ENCODE data around the gene CHKA. TPM values are rescaled to one million over a fixed set of nuclear protein-coding genes. Genes with fewer than 3 reads are reported as not detected.

CHKA gene
- total RNA-seq, 1 donor, result 23.1 TPM

DNA sequence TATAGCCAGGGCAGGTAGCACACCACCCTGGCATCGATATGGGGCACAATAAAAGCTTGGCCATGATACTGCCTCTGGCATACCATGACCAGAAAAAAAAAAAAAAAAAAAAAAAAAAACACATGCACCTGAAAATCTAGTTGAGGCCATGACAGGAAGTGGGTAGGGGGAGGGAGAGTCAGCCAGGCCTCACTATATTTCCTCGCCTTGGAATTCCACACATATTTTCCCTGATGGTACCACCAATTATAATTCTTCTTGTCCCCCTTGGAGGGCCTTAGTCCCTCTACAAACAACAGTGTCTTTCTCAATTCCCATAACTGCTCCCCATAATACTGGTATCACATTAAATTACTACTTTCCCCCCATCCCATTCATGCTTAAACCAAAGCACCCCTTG, 12.6 kb upstream of the CHKA start:
- Histone ChIP-seq H3K4me1 (ENCODE audit: insufficient read depth, low read length) (peaks cover 2% of the 10 kb centered on the region), H3K27me3 (ENCODE audit: insufficient read depth, low read length) (no peaks in the 10 kb centered on the region)

DNA sequence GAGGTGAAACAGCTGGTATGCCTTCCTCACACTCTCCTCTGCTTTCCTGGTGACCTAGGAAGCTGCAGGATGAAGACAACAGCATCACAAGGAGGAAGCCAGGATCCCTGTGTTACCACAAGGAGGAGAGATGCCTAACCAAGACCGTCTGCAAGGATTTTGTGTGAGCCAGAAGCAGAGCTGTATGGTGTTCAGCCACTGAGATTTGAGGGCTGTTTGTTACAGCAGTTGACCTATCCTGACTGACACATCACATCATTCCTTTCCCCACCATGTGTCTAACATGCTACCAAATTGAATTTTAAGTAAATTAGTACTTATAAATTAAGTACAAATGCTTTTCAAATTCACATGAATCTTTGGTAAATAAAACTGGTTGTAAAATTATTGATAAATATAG, 8.9 kb upstream of the CHKA start:
- Histone ChIP-seq H3K27me3 (ENCODE audit: insufficient read depth, low read length) (no peaks in the 10 kb centered on the region), H3K4me1 (ENCODE audit: insufficient read depth, low read length) (peaks cover 5% of the 10 kb centered on the region), H3K9me3 (ENCODE audit: low read depth, low read length) (no peaks in the 10 kb centered on the region), H3K4me3 (ENCODE audit: low read length) (no peak overlapping the region)

More for the DNA sequence above, 12.6 kb upstream of the CHKA start:
- Histone ChIP-seq H3K9me3 (ENCODE audit: low read depth, low read length) (no peaks in the 10 kb centered on the region), H3K4me3 (ENCODE audit: low read length) (no peak overlapping the region)

DNA sequence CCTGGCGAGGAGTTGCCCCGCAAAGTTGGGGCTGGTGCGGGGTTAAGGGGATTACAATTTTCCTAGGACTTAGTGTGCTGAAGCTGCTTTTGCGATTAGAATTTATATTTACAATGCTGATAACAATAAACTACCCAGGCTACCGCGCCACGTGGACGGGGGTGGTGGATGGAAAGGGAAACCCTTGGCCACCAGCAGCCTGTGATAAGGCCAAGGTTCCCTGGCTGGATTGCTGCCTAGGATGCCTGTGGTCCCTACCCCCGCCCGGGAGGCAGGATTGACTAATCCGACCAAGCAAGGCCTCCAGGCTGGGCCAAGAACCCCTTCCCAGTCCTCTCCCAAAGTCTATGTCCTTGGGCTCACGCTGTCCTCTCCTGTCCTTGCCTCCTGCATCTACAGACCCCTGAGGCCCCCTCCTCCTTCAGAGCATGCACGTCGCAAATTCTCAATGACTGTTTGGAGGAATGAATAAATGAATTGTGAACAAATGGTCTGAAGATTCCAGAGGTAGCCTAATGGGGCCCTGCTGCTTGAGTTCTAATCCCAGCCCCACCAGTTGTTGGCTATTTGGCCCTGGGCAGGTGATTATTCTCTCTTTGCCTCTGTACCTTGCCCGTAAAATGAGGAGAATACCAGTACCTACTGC, 7.6 kb upstream of the CHKA start:
- no peak overlapping the region for H3K4me3 ChIP-seq (ENCODE audit: low read length)

DNA sequence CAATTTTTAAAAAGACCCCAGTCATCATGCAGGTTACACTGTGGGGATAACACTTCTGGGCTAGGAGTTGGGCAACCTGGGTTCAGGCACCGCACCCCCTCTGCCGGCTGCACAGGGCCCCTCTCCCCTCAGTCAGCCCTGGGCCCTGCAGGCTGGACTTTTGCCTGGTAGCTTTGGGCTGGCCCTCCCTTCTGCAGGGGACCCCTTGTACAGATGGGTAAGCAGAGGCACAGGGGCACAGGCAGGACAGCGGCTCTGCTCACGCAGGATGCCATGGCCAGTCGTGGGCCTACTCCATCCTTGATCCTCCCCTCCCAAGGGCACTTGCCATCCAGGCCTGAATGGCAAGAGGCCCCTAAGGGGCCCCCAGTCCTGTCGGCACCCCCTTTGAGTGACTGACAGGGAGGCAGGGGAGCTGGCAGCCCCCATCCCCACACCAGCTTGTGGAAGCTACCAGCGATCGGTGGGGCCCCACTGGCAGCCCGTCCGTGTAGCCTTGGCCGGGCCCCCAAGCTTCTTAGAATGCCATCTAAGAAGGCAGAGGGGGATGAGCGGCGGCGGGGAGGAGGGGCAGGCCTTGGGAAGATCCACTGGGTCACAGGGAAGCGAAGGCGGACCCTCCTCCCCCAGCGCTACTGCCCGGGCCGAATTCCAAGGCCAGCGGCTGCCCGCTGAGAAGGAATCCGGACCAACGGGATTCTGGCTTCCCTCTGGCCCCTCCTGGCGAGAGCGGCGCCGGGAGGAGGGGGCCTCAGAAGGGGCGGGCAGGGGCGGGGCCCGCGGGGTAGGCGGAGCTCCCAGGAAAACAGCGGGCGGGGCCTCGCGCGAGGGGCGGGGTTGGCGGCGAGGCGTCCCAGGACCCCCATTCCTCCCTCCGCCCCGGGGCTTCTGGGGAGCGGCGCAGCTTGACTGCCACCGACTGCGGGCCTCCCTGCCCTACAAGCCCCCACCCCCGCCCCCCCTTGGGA, 6.8 kb upstream of the CHKA start:
- no peaks in the 10 kb centered on the region for H3K9me3 ChIP-seq (ENCODE audit: low read depth, low read length)
- peaks cover 5% of the 10 kb centered on the region for H3K4me1 ChIP-seq (ENCODE audit: insufficient read depth, low read length)
- no peak overlapping the region for H3K4me3 ChIP-seq (ENCODE audit: low read length)
- no peaks in the 10 kb centered on the region for H3K27me3 ChIP-seq (ENCODE audit: insufficient read depth, low read length)

More for the DNA sequence above, 7.6 kb upstream of the CHKA start:
- Histone ChIP-seq H3K9me3 (ENCODE audit: low read depth, low read length) (no peaks in the 10 kb centered on the region), H3K4me1 (ENCODE audit: insufficient read depth, low read length) (peaks cover 5% of the 10 kb centered on the region), H3K27me3 (ENCODE audit: insufficient read depth, low read length) (no peaks in the 10 kb centered on the region)

DNA sequence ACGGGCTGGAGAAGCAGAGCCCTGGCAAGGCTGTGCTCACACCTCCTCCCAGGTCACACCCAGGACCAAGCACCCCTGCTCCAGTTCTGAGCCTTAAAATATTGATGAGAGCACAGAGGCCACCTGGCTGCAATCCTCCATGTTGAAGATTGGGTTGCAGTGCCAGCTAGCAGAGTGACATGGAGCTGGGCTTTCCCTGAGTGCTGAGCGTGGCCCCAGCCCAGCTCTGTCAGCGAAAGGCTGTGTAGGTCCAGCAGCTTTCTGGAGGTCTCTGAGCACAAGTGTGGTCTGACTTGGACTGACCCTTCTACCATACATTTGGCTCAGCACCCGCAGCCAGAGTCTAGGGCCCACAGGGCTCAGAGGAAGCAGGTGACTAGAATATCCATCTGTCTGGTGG, 4.0 kb upstream of the CHKA start:
- no peak overlapping the region for H3K4me3 ChIP-seq (ENCODE audit: low read length)

DNA sequence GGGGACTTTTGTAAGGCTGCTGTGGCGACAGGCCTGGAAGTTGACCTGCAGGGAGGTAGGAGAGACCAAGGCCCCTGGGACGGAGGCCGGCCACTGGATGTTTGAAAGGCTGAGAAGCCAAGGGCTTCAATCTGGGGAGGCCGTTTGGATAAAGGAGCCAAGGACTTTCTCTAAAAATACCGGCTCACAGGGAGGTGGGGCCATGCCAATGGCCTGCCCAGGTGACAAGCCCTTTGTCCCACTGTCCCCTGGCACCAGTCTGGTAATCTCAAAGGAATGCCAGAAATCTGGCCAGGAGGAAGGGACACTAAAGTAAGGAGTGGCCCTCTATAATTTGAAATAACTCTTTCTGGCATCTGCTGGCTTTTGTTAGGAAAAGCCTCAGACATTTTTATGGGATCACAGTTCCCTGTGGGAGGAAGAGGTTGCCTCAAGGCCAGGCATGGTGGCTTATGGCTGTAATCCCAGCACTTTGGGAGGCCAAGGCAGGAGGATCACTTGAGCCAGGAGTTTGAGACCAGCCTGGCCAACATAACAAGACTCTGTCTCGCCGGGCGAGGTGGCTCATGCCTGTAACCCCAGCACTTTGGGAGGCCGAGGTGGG, 1.9 kb upstream of the CHKA start:
- Histone ChIP-seq H3K27me3 (ENCODE audit: insufficient read depth, low read length) (no peaks in the 10 kb centered on the region), H3K4me3 (ENCODE audit: low read length) (no peak overlapping the region), H3K9me3 (ENCODE audit: low read depth, low read length) (no peaks in the 10 kb centered on the region), H3K4me1 (ENCODE audit: insufficient read depth, low read length) (peaks cover 31% of the 10 kb centered on the region)

More for the DNA sequence above, 4.0 kb upstream of the CHKA start:
- H3K27me3 ChIP-seq (ENCODE audit: insufficient read depth, low read length), result no peaks in the 10 kb centered on the region
- peaks cover 15% of the 10 kb centered on the region for H3K4me1 ChIP-seq (ENCODE audit: insufficient read depth, low read length)
- H3K9me3 ChIP-seq (ENCODE audit: low read depth, low read length), result no peaks in the 10 kb centered on the region

DNA sequence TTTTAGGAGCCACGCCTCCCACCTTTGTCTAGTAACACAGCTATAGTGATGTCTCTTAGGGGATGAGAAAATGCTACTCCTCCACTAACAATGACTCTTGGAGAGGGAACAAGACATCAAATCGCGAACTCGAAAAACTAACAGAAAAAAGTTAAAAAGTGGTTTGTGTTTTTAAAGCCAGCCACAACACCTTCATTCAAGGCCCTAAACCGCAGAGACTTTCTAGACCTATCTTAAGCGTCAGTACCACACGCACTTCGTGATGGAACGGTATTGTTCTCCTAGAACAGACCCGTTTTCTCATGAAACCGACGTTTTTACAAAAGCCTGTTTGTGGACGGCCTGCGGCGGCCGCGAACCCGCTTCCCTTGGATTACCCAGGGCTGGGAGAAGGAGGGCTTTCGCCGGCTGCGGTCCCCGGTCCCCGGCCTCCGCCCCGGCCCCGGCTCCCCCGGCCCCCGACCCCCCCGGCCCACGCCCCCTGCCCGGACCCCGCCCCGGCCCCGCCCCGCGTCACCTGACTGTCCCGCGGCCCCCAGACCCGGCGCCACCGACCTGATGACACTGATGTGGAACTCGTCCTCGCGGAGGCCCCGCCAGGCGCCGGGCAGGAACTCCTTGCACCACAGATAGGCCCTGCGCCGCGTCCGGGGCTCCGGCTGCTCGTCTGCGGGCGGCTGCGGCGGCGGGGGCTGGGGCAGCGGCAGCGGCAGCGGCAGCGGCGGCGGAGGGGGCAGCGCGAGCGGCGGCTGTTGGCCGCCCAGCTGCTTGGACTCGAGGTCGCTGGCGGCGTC, 718 bp downstream of the CHKA start:
- H3K4me3 ChIP-seq (ENCODE audit: low read length), result peak overlapping the region; percentile 47
- H3K4me1 ChIP-seq (ENCODE audit: insufficient read depth, low read length), result peaks cover 36% of the 10 kb centered on the region
- H3K9me3 ChIP-seq (ENCODE audit: low read depth, low read length), result no peaks in the 10 kb centered on the region
- H3K27me3 ChIP-seq (ENCODE audit: insufficient read depth, low read length), result no peaks in the 10 kb centered on the region

DNA sequence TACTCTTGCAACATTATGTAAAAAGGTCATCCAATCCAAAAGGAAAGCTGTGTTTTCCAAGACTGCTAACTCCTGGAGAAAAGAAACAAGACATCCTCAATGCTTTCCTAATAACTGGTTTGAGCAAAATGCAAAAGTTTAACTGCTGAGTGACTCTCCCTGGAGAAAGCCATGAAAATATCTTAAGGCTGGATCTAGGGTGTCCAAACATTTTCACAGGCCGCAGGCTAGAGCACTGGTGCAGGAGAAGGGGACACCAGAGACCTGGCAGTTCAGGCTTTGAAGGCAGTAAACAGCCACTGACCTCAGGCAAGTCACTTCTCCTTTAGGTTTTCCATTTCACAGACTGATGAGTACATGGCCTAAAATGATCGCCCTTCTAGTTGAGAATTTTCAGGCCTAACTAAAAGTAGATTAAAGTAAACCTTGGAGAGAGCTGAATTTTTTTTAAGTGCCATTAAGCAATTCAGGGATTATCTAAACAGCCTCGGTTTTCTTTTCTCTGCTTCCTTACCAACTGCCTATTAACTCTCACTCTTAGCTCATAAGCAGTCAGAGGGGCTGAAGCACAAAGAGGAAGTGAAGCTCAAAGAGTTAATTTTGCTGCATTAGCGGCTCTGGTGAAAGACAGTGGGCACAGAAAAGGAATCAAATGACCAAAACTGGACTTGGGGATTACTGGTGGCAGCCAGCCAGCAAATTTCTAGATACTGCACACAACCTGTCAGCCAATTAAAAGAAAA, 2.3 kb downstream of the CHKA start:
- Histone ChIP-seq H3K4me1 (ENCODE audit: insufficient read depth, low read length) (peaks cover 41% of the 10 kb centered on the region), H3K9me3 (ENCODE audit: low read depth, low read length) (no peaks in the 10 kb centered on the region), H3K27me3 (ENCODE audit: insufficient read depth, low read length) (no peaks in the 10 kb centered on the region), H3K4me3 (ENCODE audit: low read length) (no peak overlapping the region)

DNA sequence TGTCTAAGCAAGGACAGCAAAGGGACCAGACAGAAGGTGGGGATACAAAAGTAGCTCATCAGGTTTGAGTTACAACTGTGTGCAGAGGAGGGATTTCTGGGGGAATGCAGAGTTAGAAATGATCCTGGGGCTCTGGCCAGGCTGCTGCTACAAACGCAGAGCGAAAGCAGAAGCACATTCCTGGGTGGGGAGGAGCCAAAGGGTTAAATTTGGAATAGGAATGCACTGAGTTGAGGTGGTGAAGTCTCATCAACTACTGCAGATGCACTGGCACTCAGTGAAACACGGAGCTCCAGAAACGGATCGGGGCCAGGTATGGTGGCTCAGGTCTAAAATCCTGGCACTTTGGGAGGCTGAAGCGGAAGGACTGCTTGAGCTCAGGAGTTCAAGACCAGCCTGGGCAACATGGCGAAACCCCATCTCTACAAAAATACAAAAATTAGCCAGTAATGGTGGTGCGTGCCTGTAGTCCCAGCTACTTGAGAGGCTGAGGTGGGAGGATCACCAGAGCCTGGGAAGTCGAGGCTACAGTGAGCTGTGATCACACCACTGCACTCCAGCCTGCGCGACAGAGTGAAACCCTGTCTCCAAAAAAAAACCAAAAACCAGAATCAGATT, 3.2 kb downstream of the CHKA start:
- H3K4me3 ChIP-seq (ENCODE audit: low read length), result no peak overlapping the region
- H3K4me1 ChIP-seq (ENCODE audit: insufficient read depth, low read length), result peaks cover 41% of the 10 kb centered on the region
- no peaks in the 10 kb centered on the region for H3K9me3 ChIP-seq (ENCODE audit: low read depth, low read length)
- H3K27me3 ChIP-seq (ENCODE audit: insufficient read depth, low read length), result no peaks in the 10 kb centered on the region

DNA sequence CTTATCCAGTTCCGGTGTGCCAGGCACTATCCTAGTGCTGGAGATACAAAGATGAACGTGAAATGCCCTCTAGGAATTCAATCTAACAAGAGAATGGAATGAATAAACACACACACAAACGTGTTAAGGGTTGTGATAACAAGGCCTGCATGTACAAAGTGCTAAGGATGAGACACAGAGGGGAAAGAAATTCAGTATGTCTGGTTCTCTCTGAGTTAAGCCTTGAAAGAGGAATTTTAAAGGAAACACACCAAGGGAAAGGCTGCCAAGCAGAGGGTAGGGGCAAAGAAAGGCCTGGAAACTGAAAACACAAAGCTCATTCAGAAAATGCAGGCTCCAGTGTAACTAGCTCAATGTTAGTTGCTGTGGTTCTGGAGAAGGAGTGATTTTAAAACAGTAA, 4.2 kb downstream of the CHKA start:
- Histone ChIP-seq H3K9me3 (ENCODE audit: low read depth, low read length) (no peaks in the 10 kb centered on the region), H3K27me3 (ENCODE audit: insufficient read depth, low read length) (no peaks in the 10 kb centered on the region), H3K4me3 (ENCODE audit: low read length) (no peak overlapping the region)

DNA sequence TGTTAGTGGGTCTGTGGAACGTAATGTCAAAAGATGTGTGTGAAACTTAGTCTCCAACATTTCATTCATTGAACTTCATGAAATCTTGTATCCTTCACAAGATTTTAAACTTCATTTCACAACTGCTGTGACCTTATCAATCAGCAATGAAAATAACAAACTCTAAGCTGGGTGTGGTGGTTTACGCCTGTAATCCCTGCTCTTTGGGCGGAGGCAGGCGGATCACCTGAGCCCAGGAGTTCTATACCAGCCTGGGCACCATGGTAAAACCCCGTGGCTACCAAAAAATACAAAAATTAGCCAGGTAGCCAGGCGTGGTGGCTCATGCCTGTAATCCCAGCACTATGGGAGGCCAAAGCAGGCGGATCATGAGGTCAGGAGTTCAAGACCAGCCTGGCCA, 5.1 kb downstream of the CHKA start:
- no peak overlapping the region for H3K4me3 ChIP-seq (ENCODE audit: low read length)
- no peaks in the 10 kb centered on the region for H3K27me3 ChIP-seq (ENCODE audit: insufficient read depth, low read length)
- H3K9me3 ChIP-seq (ENCODE audit: low read depth, low read length), result no peaks in the 10 kb centered on the region
- H3K4me1 ChIP-seq (ENCODE audit: insufficient read depth, low read length), result peaks cover 33% of the 10 kb centered on the region

More for the DNA sequence above, 4.2 kb downstream of the CHKA start:
- peaks cover 36% of the 10 kb centered on the region for H3K4me1 ChIP-seq (ENCODE audit: insufficient read depth, low read length)

DNA sequence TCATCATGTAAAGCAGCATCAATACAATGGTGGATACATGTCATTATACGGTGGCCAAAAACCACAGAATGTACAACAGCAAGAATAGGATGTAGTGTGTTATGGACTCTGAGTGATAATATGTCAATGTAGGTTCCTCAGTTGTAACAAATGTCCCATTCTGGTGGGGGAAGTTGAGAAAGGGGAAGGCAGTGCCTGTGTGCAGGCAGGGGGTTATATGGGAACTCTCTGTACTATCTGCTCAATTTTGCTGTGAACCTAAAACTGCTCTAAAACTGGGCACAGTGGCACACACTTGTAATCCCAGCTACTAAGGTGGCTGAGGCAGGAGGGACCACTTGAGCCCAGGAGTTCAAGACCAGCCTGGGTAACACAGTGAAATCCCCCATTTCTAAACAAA, 5.9 kb downstream of the CHKA start:
- no peaks in the 10 kb centered on the region for H3K9me3 ChIP-seq (ENCODE audit: low read depth, low read length)
- no peaks in the 10 kb centered on the region for H3K27me3 ChIP-seq (ENCODE audit: insufficient read depth, low read length)
- H3K4me3 ChIP-seq (ENCODE audit: low read length), result no peak overlapping the region
- H3K4me1 ChIP-seq (ENCODE audit: insufficient read depth, low read length), result peaks cover 32% of the 10 kb centered on the region

DNA sequence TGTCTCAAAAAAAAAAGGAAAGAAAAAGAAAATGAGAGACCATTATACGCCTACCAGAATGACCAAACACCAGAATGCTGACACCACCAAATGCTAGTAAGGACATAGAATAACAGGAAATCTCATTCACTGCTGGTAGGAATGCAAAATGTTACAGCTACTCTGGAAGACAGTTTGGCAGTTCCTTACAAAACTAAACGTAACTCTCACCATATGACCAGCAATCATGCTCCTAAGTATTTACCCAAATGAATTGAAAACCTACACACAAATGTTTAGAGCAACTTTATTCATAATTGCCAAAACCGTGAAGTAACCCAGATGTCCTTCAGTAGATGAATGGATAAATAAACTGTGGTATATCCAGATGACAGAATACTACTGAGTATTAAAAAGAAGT, 7.2 kb downstream of the CHKA start:
- Histone ChIP-seq H3K4me1 (ENCODE audit: insufficient read depth, low read length) (peaks cover 19% of the 10 kb centered on the region), H3K9me3 (ENCODE audit: low read depth, low read length) (no peaks in the 10 kb centered on the region), H3K4me3 (ENCODE audit: low read length) (no peak overlapping the region), H3K27me3 (ENCODE audit: insufficient read depth, low read length) (no peaks in the 10 kb centered on the region)

DNA sequence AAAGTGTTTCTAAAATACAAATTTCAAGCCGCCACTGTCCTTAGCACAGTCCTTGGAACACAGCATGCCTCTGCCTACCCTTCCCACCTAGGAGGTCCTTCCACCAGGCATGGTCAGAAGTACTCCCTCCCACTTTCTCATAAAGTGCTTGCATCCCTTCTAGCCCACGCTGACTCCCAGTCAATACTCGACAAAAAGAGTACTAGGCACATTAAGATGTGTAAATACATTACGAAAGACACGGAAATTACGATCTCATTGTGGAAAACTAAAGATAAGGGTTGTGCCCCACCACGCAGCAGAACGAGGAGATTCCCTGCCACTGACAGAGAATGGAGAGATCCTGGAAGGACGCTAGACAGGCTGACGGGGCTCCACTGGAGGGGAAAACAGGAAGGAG, 13.5 kb downstream of the CHKA start:
- Histone ChIP-seq H3K4me3 (ENCODE audit: low read length) (no peak overlapping the region), H3K9me3 (ENCODE audit: low read depth, low read length) (no peaks in the 10 kb centered on the region), H3K27me3 (ENCODE audit: insufficient read depth, low read length) (no peaks in the 10 kb centered on the region), H3K4me1 (ENCODE audit: insufficient read depth, low read length) (no peaks in the 10 kb centered on the region)

Measured in mononuclear cell (primary cell).